Medulla oblongata (tissue), 1 donor: ENCODE data around the gene ANKS1B.

Experiments
- DNase-seq: peaks from one replicate; pipeline ENCODE4 v3.0.0-alpha.2; 2015; ENCODE audit errors: extremely low spot score

ANKS1B gene

DNA sequence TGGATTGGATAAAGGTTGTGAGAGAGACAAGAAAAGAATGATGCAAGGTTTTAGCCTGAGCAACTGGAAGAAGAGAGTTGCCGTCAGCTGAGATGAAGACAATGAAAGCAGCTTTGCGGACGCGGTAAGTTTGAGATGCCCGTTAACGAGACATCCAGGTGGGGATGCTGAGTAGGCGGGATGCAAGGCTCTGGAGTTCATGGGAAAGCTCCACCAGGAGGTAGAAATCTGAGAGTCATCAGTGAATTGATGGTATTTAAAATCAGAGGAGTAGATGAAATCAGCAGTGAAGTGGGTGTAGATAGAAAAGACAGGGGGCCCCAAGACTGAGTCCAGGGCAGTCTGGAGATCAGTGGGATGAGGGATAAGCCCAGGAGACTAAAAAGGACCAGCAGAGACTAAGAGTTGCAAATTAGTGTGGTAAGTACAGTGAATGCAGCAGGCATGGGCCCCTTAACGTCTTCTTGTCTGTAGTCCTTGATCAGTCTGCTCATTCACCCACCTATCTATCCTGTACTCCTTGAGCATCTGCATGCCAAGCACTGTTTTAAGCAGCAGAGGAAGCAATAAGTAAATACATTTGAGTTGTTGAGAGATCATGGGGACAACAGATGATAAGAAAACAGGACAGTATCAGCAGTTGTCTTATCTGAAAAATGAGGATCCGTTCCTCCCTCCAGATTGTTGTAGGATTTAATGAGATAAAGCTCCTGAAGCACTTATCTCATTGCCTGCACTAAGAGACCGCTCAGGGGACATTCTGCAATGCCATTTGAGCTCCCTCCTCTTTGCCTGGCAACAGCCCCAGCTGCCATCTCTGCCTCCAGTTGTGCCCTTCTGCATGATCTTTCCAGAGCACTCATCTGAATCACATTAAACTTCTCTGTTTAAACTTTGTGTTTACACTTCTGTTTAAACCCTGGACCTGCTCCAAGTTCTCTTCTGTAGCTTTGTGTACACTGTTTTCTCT, 1248.1 kb downstream of the ANKS1B start:
- peak; percentile 56 for DNase-seq

DNA sequence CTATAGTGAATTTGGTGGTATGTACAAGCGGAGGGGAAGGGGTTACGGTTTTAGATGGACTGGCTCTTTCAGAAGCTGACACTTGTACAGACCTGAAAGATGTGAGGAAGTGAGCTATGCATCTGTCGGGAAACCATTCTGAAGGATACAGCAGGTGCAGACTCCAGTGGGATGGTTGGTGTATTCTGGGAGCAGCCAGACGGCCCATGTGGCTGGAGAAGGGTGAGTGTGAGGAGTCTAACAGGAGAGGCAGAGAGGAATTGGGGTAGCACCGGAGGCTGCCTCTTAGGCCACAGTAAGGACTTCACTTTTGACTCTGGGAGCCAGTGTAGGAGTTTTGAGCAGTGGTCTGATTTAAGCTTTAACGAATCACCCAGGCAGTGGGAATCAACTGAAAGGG, 1248.9 kb downstream of the ANKS1B start:
- no peak for DNase-seq

DNA sequence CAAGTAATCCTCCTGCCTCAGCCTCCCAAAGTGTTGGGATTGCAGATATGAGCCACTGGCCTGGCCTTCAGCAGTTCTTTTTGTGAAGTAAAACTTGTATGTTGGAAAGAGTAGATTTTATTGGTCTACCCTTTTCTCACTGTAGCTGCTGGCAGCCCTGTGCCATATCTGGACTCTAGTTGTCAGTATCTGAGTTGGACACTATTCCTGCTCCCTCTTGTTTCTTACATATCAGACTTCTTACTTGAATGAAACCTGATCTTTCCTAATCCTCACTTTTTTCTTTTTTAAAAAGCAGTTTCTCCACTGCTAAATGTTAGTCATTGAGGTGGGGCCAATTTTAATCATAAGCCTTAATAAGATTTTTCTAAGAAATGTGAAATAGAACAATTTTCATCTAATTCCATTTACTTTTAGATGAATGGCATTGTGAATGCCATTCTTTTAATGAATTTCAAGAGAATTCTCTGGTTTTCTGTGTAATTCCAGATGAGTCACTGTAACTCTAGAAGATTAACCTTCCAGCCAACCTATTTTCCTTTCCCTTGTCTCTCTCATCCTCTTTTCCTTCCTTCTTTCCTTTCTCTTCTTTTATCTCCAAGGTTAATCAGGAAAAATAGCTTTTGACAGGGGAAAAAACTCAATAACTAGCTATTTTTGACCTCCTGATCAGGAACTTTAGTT, 1250.9 kb downstream of the ANKS1B start:
- DNase-seq: no peak

DNA sequence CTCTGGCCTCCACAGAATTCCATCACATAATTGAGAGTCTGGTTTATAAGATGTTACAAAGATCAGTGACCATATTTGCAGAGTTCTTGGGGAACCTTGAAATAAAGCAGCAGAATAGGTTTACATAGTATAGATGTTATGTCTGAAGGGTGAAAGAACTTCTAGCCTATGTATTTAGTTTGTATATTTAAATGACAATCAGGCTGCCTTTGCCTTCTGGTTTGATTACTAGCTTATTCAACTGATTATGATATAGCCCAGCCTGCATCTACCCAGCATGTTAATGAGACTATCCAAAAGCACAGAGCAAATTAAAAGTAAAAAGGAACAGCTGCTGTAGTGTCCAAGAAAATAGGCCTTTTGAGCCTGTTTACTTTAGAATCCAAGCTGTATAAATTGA, 1254.3 kb downstream of the ANKS1B start:
- no peak for DNase-seq

DNA sequence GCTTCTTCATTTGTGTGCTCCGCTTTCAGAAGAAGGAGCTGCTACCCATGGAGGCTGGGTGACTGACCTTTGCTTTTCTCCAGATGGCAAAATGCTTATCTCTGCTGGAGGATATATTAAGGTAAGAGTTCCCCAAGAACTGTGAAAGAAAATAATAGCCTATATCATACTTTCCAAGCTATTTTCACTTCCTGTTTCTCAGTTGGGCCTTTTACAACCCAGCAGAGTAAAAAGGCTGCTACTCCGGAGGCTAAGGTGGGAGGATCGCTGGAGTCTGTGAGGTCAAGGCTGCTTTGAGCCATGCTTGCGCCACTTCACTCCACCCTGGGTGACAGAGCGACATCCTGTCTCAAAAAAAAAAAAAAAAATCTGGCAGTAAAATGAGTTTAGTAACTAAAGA, 1257.5 kb downstream of the ANKS1B start:
- no peak for DNase-seq

DNA sequence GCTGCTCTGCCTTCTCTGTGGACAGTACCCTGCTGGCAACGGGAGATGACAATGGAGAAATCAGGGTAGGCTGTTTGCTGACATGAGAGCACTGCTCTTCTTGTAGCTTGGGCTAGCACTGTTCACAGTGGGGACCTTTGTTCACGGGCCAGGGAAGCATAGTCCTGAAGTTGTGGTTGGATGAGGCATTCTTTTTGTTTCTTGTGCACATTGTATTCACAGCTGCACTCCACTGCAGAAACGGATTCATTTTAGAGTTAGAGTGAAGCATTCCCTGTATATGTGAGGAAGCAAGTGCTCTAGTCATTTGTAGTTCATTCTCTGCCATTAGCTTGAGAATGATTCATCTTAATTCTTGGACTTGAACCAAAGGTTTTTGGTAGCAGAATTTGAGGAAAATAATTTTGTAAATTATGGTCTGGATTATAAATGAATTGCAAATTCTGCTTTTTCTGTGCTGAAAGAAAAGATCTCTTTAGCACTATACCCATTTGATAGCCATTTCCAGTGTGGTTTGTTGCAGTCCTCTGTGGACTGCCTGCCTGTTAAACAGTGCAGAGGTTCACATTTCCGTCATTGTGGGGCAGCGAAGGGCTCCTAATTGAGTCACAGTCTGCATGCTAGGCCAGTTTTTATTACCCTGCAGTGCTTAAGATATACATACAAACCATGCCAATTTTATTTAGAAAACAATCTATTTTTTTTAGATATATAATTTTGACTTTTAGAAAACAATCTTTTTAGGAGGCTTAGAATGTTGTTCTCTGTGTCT, 1259.1 kb downstream of the ANKS1B start:
- peak; percentile 90 for DNase-seq

DNA sequence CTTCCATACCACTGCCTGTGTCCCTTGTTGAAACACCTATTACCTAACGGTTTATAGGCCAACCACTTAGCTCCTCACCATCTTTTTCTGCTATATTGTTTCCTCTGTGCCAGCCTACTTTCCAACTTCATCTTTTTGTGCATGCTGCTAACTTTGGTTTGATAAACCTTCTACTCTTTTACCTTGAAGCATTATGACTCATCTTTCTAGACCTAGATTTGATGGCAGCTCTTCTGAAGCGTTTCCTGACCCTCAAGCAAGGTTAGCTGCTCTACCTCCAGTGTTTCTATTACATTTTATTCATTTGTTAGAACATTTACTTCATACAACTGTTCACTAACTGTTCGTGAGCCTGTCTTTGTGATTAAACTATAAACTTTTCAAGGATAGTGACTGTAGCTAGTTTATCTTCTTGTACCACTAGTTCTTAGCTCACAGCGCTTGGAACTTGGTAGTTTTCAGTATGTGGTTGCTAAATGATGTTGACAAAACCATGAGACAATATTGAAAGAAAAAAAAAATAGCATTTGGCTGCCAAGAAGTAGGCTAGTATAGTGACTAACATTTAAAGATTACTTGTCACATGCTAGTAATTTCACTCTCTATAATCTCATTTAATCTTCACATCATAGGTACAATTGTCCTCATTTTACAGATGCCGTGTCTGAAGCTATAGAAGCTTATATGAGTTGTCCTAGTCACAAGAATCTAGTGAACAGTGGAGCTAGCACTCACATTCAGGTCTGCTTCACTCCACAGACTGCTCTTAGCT, 1260.2 kb downstream of the ANKS1B start:
- DNase-seq: no peak

DNA sequence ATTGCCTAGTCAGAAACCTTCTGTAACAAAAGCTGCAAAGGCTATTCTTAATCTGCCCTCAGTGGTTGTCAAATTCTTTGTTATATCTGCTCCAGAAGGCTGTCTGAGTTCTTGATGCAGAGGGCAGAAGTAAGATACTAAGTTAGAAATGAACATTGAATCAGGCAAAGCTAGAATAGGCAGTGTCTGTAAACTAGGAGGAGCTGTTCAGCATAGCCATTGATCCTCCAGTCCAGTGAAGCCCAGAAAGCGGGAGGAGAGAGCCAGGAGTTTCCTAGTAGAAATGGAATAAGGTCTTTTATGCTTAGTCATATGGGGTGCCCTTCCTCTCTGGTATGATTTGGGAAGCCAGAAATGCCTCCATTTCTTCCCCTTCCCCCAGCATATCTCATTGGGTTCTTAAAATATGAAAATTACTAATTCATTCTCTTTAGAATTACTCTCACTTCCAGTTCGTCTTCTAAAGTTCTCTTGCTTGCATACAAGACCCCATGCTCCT, 1263.5 kb downstream of the ANKS1B start:
- DNase-seq: no peak

DNA sequence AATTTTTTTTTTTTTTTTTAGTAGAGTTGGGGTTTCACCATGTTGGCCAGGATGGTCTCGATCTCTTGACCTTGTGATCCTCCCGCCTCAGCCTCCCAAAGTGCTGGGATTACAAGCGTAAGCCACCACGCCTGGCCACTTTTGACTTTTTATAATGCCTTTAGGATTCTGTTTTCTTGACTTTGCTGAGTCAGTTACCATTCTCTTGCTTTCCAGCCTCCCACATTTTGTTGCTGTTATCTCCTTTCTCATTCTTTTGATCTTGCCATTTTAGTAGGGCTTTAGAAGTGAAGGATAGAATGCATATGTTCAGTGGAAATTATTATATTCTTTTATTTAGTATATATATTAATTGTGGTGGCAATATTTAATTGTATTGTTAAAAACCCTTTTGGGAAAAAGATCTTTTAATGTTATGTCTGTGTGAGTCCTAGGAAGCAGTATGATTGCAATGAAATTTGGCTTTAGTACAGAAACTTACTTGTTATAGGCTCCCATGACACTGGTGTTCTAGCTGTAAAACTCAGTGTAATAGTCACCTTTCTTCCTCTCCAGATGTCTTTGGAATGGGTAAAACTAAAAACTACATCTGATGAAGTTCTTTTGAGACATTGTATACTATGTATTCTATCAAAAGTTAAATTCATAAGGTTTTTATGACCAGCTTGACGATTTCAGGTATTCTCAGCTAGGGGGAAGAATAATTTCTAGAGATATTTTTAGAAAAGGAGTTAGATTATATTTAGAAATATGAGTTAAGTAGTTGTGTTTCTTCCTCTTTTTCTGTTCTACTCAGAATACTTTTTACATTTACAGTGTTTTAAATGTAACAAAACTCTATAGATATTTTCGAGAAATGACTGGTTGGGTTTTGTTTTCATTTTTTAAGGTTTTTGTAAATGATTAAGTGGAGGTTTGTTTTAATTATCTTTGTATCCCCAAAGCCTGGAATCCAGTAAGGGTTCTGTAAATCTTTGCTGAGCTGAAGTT, 1264.9 kb downstream of the ANKS1B start:
- no peak for DNase-seq

DNA sequence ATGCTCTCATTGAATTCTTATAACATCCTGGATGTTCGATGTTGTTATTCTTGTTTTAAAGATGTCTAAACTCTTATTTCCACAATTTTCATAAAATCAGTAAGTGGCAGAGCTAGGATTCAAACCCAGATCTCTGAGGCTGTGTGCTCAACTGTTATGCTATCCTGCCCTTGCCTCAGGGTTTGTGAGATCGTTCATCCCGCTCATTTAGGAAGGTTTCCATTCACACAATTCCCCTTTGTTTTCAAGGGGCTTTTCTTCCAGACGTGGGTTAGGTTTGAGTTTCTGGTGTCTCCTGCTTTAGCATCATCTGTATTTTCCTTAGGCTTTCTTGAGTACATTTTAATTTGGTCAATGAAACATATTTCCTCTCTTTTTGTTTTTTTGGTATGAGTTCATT, 1270.3 kb downstream of the ANKS1B start:
- DNase-seq: no peak

DNA sequence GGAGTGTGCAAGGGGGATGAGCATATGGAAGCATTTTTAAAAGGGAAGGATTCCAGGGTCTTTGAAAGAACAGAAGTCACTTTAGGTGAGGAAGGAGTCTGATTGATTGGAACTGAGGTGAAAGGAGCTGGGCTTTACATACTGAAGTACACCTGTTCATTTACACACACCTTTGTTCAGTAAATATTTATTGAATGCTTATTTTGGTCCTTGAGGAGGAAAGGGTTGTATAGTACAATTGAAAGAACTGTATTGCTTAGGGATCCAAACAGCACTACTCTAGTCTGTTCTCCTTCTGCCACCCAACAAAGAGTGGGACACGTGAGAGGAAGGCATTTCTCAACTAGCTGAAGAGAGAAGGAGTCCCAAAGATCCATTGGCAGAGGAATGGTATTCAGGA, 1275.7 kb downstream of the ANKS1B start:
- no peak for DNase-seq

DNA sequence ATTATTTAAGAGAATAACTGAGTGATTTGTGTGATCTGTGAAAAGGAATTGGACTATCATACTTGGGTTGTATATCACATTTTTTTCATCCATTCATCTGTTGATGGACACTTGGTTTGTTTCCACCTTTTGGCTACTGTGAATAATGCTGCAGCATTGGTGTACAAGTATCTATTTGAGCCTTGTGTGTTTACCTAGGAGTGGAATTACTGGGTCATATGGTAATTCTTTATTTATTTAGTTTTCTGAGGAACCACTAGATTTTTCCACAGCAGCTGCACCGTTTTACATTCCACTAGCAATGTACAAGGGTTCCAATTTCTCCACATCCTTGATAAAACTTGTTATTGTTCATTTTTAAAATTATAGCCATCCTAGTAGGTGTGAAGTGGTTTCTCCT, 1283.6 kb downstream of the ANKS1B start:
- no peak for DNase-seq

DNA sequence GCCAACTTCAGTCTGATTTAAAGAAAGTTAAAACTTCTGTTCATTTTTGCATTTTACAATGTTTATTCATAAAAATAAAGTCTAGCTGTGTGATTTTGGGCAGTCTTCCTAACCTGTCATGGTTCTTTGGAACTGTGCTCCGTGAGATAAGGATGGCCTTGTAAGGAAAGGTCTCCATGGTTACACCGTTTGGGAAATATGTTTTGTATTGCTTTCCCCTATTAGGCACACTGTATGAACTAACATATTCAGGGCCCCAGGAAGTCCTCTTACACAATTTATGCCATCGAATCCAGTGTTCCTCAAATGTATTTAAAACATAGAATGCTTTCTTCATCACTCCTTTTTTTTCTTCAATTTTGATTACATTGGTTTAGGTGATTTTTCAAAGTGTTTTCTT, 1285.2 kb downstream of the ANKS1B start:
- DNase-seq: no peak

DNA sequence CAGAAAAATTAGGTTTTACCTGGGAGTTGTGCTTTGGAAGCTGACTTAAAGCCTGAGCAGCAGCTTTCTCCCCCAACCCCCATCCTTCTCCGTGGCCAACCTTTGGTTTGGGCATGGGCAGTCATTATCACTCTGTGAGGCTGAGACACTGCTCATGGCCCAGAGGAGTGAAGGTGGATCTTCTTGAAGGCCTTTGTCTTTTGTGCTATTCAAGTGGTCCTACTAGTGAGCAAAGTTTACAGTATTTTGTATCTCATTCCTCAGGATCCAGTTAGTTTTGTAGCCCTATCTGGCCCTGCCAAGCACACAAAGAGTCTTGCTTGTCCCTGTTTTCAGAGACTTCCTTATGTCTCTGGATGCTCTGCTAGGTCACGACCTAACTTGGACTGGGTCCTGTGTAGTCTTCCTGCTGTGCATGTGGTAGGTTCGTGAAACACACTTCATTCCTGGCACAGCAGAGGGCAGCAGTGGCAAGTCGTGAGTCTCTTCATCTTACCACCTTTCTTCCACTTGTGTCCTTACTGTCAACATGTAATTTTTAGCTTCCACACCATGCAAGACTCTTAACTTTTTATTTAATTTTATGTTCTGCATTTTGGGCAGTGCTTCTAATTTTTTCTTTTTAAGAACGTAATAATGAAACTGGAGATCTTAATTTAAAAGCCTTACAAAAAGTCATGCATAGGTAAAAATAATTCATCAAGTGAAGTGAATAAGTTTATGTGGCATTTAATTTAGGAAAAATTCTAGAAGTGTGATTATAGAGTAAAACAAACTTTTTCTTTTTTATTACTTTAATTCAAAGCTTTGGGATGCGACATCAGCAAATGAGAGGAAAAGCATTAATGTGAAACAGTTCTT, 1285.9 kb downstream of the ANKS1B start:
- DNase-seq: peak; percentile 94

DNA sequence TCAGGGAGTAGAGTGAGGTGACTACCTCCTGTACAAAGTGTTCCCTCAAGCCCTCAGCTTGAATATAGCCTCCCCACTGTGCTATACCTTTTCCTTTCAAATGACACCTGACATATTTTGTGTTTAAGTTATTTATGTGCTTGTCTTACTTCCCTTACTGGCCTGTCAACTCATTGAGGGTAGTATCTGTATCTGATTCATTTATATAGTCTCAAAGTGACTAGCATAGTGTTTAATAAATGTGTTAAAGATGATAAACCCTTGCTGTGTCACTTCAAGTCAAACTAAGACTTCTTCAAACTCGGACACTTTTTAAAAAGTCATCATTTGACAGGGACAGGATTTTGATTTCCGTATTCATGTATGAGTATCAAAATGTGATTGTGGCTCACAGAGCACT, 1287.5 kb downstream of the ANKS1B start:
- DNase-seq: no peak

DNA sequence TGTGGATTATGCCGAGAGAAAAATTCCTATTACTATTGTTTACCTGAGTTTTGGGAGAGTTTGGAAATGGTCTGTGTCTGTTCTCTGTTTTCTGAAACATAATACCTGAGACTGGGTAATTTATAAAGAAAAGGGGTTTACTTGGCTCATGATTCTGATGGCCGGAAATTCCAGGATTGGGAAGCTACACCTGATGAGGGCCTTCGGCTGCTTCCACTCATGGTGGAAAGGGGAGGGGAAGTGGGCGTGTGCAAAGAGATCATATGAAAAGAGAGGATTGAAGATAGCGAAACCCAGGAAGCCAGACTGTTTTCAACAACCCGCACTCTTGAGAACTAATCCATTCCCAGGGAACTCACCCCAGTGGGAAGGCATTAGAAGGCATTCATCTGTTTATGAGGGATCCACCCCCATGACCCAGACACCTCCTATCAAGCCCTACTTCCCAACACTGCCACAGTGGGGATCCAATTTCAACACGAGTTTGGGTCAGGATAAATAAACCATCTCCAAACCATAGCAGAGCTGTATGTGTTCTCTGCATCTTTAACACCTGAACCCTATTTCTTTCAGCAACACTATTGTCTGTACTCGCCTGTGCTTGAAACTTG, 1288.6 kb downstream of the ANKS1B start:
- DNase-seq: no peak

DNA sequence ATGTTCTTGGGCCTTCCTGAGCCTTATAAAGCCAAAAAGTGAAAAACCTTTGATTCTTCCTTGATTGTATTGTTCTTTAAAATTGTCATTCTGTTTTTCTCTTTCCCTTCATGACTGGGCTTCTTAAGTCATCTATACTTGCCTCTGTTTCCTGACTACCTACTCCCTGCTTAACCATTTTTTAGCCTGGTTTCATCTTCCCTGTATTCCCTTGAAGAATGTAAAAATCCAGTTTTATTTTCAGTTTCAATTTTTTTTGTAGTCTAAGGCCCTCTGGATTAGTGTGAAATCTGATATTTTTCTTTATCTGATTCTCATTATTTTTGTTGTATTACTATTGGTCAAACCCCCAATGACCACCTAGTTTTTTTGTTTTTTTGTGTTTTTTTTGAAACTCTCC, 1293.4 kb downstream of the ANKS1B start:
- DNase-seq: no peak

DNA sequence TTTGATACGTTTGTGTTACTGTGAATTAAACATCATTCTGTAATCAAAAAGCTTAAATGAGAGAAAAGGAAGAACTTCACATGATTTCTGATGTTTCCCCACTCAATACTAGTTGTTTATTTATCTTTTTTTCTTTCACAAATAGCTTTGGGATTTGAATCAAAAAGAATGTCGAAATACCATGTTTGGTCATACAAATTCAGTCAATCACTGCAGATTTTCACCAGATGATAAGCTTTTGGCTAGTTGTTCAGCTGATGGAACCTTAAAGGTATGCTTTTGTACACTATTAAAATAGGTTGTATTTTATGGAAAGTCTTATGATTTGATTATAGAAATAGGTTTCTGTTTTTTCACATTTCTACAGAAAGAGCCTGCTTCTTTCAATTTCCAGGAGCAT, 1298.1 kb downstream of the ANKS1B start:
- no peak for DNase-seq
